Astrocyte (in vitro differentiated cells and primary cell): ENCODE results near the gene USHBP1. TPM values are rescaled to one million over a fixed set of nuclear protein-coding genes. Genes with fewer than 3 reads are reported as not detected.

Experiments
- DNase-seq: peaks from one replicate; pipeline ENCODE4 v3.0.0-alpha.2; 2010; ENCODE audit warnings: low read depth
- FAIRE-seq: peaks from 2 replicates; lab custom pipeline; 2011; peaks lifted over from hg19 to GRCh38; lab: Jason Lieb, UNC
- H2AFZ ChIP-seq: 2 replicates; pipeline ENCODE4 v1.6.0; 2012; ENCODE audit warnings: low read depth, low read length, inconsistent platforms
- H3K27ac ChIP-seq: 2 replicates; pipeline ENCODE4 v1.5.1; 2011; ENCODE audit warnings: low read depth, low read length, inconsistent platforms
- H3K27me3 ChIP-seq: 2 replicates; pipeline ENCODE4 v1.6.0; 2011; ENCODE audit warnings: low read length, inconsistent platforms; ENCODE audit not compliant: insufficient read depth
- H3K36me3 ChIP-seq: 2 replicates; pipeline ENCODE4 v1.5.1; 2011; ENCODE audit warnings: low read length, inconsistent platforms; ENCODE audit not compliant: insufficient read depth
- H3K4me1 ChIP-seq: 2 replicates; pipeline ENCODE4 v1.5.1; 2011; ENCODE audit warnings: low read length, inconsistent platforms; ENCODE audit not compliant: insufficient read depth
- H3K4me2 ChIP-seq: 2 replicates; pipeline ENCODE4 v1.6.0; 2012; ENCODE audit warnings: low read length, inconsistent platforms
- H3K4me3 ChIP-seq: 2 replicates; pipeline ENCODE4 v1.5.1; 2011; ENCODE audit warnings: low read depth, mild to moderate bottlenecking, low read length, inconsistent platforms; ENCODE audit not compliant: insufficient read depth
- H3K79me2 ChIP-seq: 2 replicates; pipeline ENCODE4 v1.6.0; 2012; ENCODE audit warnings: mild to moderate bottlenecking, low read length, inconsistent platforms; ENCODE audit not compliant: insufficient read depth
- H3K9ac ChIP-seq: 2 replicates; pipeline ENCODE4 v1.6.0; 2012; ENCODE audit warnings: mild to moderate bottlenecking, low read length, inconsistent platforms
- H3K9me3 ChIP-seq: 2 replicates; pipeline ENCODE4 v1.5.1; 2012; ENCODE audit warnings: low read depth, mild to moderate bottlenecking, low read length, inconsistent platforms; ENCODE audit not compliant: insufficient read depth
- H4K20me1 ChIP-seq: 2 replicates; pipeline ENCODE4 v1.6.0; 2012; ENCODE audit warnings: low read length, inconsistent platforms; ENCODE audit not compliant: insufficient read depth
- H3K27ac Mint-ChIP-seq: one replicate; pipeline ENCODE4 v1.8.0; 2021; ENCODE audit warnings: mild to moderate bottlenecking, mixed read lengths; ENCODE audit not compliant: unreplicated experiment
- H3K27me3 Mint-ChIP-seq: one replicate; pipeline ENCODE4 v1.8.0; 2021; ENCODE audit warnings: low read depth, mixed read lengths; ENCODE audit not compliant: unreplicated experiment
- H3K36me3 Mint-ChIP-seq: one replicate; pipeline ENCODE4 v1.8.0; 2021; ENCODE audit warnings: low read depth, mixed read lengths; ENCODE audit not compliant: unreplicated experiment
- H3K4me1 Mint-ChIP-seq: one replicate; pipeline ENCODE4 v1.8.0; 2021; ENCODE audit warnings: low read depth, mixed read lengths; ENCODE audit not compliant: unreplicated experiment
- H3K4me3 Mint-ChIP-seq: one replicate; pipeline ENCODE4 v1.8.0; 2021; ENCODE audit warnings: mild to moderate bottlenecking, moderate library complexity, mixed read lengths; ENCODE audit not compliant: unreplicated experiment
- H3K9me3 Mint-ChIP-seq: one replicate; pipeline ENCODE4 v1.8.0; 2021; ENCODE audit warnings: mild to moderate bottlenecking, mixed read lengths; ENCODE audit not compliant: unreplicated experiment
- CTCF ChIP-seq: IDR thresholded peaks from 2 replicates; pipeline ENCODE4 v1.5.1; 2011; ENCODE audit warnings: low read depth, mild to moderate bottlenecking, inconsistent platforms, low read length, moderate library complexity; ENCODE audit not compliant: insufficient read depth
- EZH2 ChIP-seq: IDR thresholded peaks from 2 replicates; pipeline ENCODE4 v1.6.1; 2012; ENCODE audit warnings: mild to moderate bottlenecking, low read length, inconsistent platforms; ENCODE audit not compliant: insufficient read depth
- total RNA-seq: library from RNA; stranded (reverse); gene quantifications from 2 replicates; pipeline ENCODE4 v1.2.1, GENCODE V29; 2021

USHBP1 gene
- total RNA-seq, 1 donor from 2014 or later: 0.27 TPM

GRCh38 chr19:17312189-17313113 lies 47.9 kb upstream of the USHBP1 start:
- TF ChIP-seq EZH2 (no peak), CTCF (no peak)
- DNase-seq (no peak), FAIRE-seq (no peak)
- no peaks in the 10 kb centered on the region for H3K9me3 Mint-ChIP-seq
- H3K9me3 ChIP-seq: no peaks in the 10 kb centered on the region
- peaks cover 10% of the 10 kb centered on the region for H3K36me3 Mint-ChIP-seq
- H3K27me3 Mint-ChIP-seq: no peaks in the 10 kb centered on the region
- H3K9ac ChIP-seq: peak overlapping the region; percentile 77
- H3K79me2 ChIP-seq: peaks cover 51% of the 10 kb centered on the region
- peak overlapping the region; percentile 78 for H3K4me2 ChIP-seq
- H3K27ac ChIP-seq: peak overlapping the region; percentile 85
- H3K4me3 ChIP-seq: peak overlapping the region; percentile 22
- peak overlapping the region; percentile 75 for H3K4me3 Mint-ChIP-seq
- H3K4me1 ChIP-seq: peaks cover 24% of the 10 kb centered on the region
- H3K36me3 ChIP-seq: peaks cover 3% of the 10 kb centered on the region
- H3K27me3 ChIP-seq: no peaks in the 10 kb centered on the region
- H3K27ac Mint-ChIP-seq: peak overlapping the region; percentile 83
- H3K4me1 Mint-ChIP-seq: peaks cover 22% of the 10 kb centered on the region
- peaks cover 47% of the 10 kb centered on the region for H4K20me1 ChIP-seq
- no peak overlapping the region for H2AFZ ChIP-seq

- peak overlapping the region; percentile 22 for H3K4me3 ChIP-seq
- peak; percentile 55 for DNase-seq
- H3K27me3 Mint-ChIP-seq: no peaks in the 10 kb centered on the region
- H3K27ac Mint-ChIP-seq: peak overlapping the region; percentile 83
- H3K36me3 Mint-ChIP-seq: peaks cover 10% of the 10 kb centered on the region
- peak overlapping the region; percentile 75 for H3K4me3 Mint-ChIP-seq
- peak overlapping the region; percentile 85 for H3K27ac ChIP-seq
- H3K9me3 ChIP-seq: no peaks in the 10 kb centered on the region
- H4K20me1 ChIP-seq: peaks cover 47% of the 10 kb centered on the region
- H3K4me1 ChIP-seq: peaks cover 24% of the 10 kb centered on the region
- H3K9ac ChIP-seq: peak overlapping the region; percentile 77
- H3K79me2 ChIP-seq: peaks cover 52% of the 10 kb centered on the region
- no peaks in the 10 kb centered on the region for H3K9me3 Mint-ChIP-seq
- peaks cover 3% of the 10 kb centered on the region for H3K36me3 ChIP-seq
- no peaks in the 10 kb centered on the region for H3K27me3 ChIP-seq
- H3K4me2 ChIP-seq: peak overlapping the region; percentile 78
- TF ChIP-seq CTCF (no peak), EZH2 (no peak)
- peak; percentile 39 for FAIRE-seq
- H2AFZ ChIP-seq: no peak overlapping the region
- peaks cover 22% of the 10 kb centered on the region for H3K4me1 Mint-ChIP-seq
Measured at GRCh38 chr19:17311455-17312188, 47.1 kb upstream of the USHBP1 start.
